Germinal center (tissue), 1 donor: ENCODE results near the gene RASIP1.

ENCODE experiments used
- DNase-seq: peaks from one replicate; pipeline ENCODE4 v3.0.0; 2012; ENCODE audit warnings: mixed read lengths, low spot score

The RASIP1 gene

DNA sequence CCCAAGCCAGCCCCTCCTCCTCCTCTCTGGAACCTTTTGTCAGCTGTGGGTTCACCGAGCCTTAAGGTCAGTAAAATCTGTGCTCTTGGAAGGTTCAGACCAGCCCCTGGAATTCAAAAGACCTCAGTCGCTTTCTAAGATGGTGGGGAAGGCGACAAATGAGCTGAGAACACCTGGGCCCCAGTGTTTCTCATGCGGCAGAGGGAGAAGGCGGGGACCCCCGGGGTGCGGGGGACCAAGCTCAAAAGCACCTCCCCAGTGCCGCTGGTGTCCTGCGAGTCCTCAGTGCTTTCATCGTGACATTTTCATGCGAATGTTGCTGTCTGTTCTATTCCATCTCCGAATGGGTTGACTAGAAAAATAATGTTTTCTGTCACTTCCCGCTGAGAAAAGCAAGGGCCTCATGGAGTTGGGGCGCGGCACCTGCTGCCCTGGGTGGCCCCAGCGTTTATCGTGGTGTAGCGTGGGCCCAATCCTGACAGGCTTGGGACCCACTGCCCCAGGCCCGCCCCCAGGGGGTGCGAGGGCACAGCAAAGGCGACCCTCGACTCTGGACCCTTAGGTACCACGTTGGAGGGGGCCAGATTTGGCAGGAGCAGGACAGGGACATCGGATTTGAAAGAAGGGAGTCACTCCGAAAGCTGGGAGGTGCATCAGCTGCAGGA is 66.8 kb downstream of the RASIP1 start:
- no peak for DNase-seq

DNA sequence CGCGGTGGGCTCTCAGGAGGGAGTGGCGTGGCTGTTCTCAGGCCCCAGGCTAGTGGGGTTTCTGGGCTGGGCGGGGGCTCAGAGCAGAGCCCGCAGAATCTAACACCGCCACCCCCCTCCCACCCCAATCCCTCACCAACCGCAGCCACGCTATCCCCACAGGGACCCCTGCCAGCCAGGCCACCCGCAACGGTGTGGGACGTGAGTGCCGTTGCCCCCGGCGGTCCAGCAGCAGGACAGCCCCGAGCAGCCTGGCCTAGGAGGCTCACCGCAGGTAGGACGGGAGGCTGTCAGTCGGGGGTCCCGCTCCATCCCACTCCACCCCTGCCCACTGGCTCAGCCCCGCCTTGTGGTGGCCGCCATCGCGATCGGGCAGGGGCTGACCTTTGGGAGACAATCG is 67.4 kb downstream of the RASIP1 start, which contains the start of gene NTN5:
TSS of gene NTN5 (minus strand) at position 24 of the 400 bp plus-strand sequence. CDS start 2,031 bp downstream, outside the sequence.
- no peak for DNase-seq

DNA sequence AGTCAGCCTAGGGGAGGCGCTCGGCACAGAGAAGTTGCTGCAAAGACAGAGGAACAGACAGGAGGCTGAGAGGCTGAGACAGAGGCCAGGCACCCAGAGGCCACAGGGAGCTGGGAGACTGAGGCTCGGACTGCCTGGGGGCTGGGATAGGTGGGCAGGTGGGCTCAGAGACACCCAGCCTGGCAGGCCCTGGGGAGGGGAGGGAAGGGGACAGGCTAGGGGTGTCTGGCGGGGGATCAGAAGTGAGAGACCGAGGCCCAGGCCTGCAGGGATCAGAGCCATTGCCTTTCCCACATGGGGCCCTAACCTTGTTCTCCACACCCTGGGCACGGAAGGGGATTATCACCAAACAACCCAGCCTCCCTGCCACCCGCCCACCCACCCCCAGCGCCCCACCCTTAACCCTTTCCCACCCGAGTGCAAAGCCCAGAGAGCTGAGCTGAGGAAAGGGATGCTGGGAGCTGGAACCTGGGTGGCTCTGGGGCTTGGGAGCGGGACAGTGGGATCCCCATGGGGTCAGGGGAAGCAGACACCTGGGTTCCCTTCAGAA is 68.9 kb downstream of the RASIP1 start:
- DNase-seq = no peak

DNA sequence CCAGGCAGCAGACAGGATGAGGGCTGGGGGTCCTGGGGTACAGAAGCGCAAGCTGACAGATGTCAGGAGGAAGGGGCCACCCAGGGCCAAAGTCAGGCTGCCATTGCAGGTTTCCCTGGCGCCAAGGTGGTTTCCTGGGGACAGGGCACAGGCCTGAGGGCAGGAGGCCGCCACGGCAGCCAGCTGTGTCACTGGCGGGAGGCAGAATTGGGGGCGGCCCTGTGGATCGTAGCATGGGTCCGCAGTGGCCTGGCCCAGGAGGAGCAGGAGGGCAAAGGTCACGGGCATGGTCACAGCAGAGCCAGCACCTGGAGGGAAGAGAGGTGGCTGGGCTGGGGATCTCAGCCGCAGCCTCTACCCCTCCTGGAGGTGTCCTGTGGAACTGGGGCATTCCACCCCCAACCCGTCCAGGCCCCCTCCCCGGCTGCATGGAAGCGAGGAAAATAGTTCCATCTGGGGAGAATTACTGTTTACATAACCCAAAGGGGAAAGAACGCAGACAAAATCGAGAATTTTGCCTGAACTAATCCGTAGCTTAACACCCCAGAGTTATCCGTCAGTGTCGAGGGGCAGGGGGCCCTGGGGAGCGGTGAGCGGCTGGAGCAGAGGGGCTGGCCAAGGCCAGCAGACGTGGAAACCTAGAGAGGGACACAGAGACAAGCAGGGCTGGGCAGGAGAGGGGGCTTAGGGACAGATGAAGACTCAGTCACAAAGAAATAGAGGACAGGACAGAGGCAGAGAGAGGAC is 69.5 kb downstream of the RASIP1 start:
- DNase-seq = no peak
